TTC549 (cell line): ENCODE results near the gene ADGRF3.
"Not testable (repeated sequence)": the region's sequence is repeated elsewhere in the genome, so short reads cannot be mapped to it uniquely, and the experiment has no call there.

Experiments
- FAIRE-seq: peaks from 2 replicates; lab custom pipeline; 2012; peaks lifted over from hg19 to GRCh38; lab: Jason Lieb, UNC

The ADGRF3 gene

GRCh38 chr2:26346454-26347053 lies at the start of gene ADGRF3:
ADGRF3 (minus strand) TSS chr2:26346789; CDS start chr2:26346234, 555 bp downstream.
- FAIRE-seq: no peak

- no peak for FAIRE-seq
Observed at GRCh38 chr2:26395394-26395793, 48.8 kb upstream of the ADGRF3 start.

DNA sequence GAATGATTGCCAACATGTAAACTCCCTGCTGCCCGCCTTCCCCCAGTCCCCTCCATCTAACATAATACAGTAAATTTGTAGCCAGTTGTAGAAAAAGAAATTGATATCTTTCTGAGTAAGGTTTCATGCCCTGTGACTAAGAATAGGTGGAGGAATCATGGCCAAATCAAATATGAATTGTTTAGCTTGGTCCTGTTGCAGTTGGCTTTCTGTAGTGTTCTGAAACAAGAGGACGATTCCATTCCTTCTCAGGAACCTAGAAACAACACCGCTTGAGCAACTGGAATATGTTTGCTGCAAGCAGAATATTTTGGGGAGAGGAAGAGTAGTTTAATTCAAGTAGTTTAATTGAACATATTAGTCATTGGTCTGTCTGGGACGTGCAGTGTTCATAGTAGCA lies 48.1 kb upstream of the ADGRF3 start:
- FAIRE-seq: no peak

DNA sequence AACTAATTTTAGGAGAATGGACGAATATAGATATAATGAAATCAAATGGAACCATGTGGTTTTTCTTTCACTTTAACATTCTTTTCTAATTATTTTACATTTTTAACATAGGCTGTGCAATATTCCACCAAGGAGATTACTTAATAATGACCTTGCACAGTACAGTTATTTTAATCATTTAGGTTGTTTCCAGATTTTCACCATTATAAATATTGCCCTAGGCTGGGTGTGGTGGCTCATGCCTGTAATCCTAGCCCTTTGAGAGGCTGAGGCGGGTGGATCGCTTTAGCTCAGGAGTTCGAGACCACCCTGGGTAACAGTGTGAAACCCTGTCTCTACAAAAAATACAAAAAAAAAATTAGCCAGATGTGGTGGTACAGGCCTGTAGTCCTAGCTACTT lies 40.6 kb upstream of the ADGRF3 start:
- FAIRE-seq: peak; percentile 22

DNA sequence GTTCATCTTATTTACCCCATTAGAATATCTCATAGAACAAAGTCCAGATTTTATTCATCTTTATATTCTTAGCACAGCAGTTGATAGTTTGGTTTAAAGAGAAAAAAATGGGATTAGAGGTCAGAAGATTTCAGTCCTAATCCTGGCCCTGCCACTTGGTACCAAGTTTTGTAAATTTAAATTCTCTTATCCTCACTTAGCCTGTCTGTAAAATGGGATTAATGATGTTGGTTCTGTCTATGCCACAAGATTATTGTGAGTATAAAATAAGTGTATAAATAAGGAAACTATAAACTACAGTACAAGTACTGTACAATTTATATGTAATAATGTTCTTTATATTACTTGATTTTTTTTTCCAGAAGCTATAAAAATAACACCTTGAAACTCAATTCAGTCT lies 38.0 kb upstream of the ADGRF3 start:
- FAIRE-seq: no peak

DNA sequence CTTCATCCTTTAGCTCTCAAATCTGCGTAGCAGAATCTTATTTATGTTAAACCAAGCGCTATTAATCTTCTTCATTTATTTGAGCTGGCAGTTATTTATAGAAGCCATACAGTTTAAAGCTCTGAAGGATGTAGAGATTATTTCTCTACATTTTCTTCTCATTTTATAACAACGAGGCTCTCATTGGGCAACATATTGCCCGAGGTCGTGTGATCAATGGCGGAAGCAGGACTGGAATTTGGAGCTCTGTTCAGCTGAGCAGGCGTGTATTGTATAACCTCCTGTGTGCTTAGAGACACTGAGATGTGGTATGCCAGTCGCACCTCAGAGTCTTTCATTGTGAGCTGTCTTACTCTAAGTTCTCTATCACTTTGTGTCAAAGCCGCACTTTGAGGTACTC lies 37.6 kb upstream of the ADGRF3 start:
- no peak for FAIRE-seq

DNA sequence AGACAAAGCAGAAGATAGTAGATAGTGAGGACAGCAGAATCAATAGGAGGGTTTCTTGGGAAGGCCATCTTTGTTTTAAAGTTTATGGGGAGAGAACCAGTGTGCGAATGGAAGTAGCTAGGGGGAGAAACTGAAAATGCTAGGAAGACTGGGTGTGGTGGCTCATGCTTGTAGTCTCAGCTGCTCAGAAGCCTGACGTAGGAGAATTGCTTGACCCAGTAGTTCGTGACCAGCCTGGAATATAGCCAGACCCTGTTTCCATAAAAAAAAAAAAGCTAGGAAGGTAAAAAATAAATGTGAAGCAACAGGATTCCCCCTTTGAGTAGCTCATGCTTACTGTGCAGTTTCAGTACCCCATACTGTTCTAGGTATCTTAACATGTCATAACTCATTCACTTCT lies 36.0 kb upstream of the ADGRF3 start:
- no peak for FAIRE-seq

- FAIRE-seq: no peak
Observed at GRCh38 chr2:26380281-26380680, 33.7 kb upstream of the ADGRF3 start.

- no peak for FAIRE-seq
Observed at GRCh38 chr2:26376799-26377198, 30.2 kb upstream of the ADGRF3 start.

- not testable (repeated sequence) for FAIRE-seq
Observed at GRCh38 chr2:26370909-26371308, 24.3 kb upstream of the ADGRF3 start.

GRCh38 chr2:26369664-26370063 lies 23.1 kb upstream of the ADGRF3 start:
- not testable (repeated sequence) for FAIRE-seq

DNA sequence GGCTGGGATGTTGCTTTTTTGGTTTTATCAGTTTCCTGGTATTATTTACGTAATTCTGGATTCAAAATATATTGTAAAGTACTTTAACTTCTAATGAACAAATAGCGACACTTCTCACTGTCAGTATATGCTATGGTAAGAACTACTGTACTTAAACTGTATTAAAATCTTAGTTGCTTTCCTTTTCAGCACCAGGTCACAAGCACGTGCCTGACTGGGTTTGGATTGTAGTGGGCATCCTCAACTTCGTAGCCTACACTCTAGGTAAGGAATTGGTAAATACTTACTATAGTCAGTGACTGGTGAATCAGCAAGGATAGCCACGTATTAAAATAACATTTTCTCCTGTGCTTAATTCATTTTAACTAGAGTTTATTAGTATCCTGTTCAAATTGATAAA lies 20.4 kb upstream of the ADGRF3 start:
- FAIRE-seq: no peak

- FAIRE-seq: peak; percentile 3
Observed at GRCh38 chr2:26364669-26365068, 18.1 kb upstream of the ADGRF3 start.

- FAIRE-seq: no peak
Observed at GRCh38 chr2:26363958-26364357, 17.4 kb upstream of the ADGRF3 start.

GRCh38 chr2:26363323-26363722 lies 16.7 kb upstream of the ADGRF3 start:
- no peak for FAIRE-seq

GRCh38 chr2:26359886-26360473 lies 13.4 kb upstream of the ADGRF3 start:
- no peak for FAIRE-seq

GRCh38 chr2:26356771-26357170 lies 10.2 kb upstream of the ADGRF3 start:
- no peak for FAIRE-seq

GRCh38 chr2:26356111-26356510 lies 9.5 kb upstream of the ADGRF3 start:
- FAIRE-seq: no peak

- no peak for FAIRE-seq
Observed at GRCh38 chr2:26355038-26355995, 8.7 kb upstream of the ADGRF3 start.

DNA sequence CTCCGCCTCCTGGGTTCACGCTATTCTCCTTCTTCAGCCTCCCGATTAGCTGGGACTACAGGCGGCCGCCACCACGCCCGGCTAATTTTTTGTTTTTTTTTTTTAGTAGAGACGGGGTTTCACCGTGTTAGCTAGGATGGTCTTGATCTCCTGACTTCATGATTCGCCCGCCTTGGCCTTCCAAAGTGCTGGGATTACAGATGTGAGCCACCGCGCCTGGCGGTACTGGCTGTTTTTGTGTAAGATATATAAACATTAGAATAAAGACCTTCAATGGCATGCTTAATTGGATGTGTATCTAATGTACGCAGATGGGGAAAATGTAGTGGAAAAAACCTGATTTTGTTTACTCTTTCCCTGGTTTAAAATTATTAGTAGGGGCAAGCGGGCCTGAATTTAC lies 7.9 kb upstream of the ADGRF3 start:
- not testable (repeated sequence) for FAIRE-seq

DNA sequence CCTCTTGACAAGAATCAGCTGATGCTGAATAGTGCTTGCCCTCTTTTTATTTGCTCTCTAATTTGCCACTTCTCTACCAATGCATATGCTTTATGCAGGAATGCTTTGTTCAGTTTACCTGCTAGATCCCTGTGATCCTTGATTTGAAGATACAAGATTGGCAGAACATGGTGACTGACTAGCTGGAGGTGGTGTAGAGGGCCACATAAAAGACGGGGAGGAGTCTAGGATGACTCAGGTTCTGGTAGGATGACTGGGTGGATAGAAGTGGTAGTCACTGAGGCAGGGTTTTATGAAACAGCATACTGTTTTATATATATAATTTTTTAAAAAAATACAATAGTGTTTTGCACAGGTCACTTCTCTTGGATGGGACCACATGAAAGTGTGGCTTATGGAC lies 6.3 kb upstream of the ADGRF3 start:
- no peak for FAIRE-seq

GRCh38 chr2:26351375-26352090 lies 4.9 kb upstream of the ADGRF3 start:
- no peak for FAIRE-seq

DNA sequence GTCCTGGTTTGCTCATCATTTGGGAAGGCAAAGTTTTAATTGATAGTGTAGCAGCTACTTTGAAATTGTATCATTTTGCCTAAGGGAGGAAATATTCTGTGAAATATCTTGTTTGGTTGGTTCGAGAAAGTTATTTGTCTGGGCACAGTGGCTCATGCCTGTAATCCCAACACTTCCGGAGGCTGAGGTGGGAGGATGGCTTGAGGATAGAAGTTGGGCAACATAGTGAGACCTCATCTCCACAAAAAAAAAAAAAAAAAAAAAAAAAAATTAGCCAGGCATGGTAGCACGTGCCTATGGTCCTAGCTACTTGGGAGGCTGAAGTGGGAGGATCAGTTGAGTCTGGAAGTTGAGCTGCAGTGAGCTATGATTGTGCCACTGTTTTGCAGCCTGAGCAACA lies 3.1 kb upstream of the ADGRF3 start:
- FAIRE-seq: no peak
